Karpas-422 (cell line): ENCODE measurements around the gene CDK14. TPM values are rescaled to one million over a fixed set of nuclear protein-coding genes. Genes with fewer than 3 reads are reported as not detected.

Source experiments
- DNase-seq: peaks from one replicate; pipeline ENCODE4 v3.0.0-alpha.2; 2015
- H2AFZ ChIP-seq: fragments of 200-600 bp; sonication (generic); 2 replicates; pipeline ENCODE4 v1.6.1; 2014; ENCODE audit warnings: antibody characterized with exemption, low read length, mixed read lengths
- H3K27ac ChIP-seq: fragments of 200-600 bp; sonication (generic); 2 replicates; pipeline ENCODE4 v1.5.1; 2014; ENCODE audit warnings: mild to moderate bottlenecking, low read length, moderate library complexity
- H3K27me3 ChIP-seq: fragments of 200-600 bp; sonication (generic); 2 replicates; pipeline ENCODE4 v1.6.1; 2014; ENCODE audit warnings: low read length, mixed read lengths
- H3K36me3 ChIP-seq: fragments of 200-600 bp; sonication (generic); 2 replicates; pipeline ENCODE4 v1.6.1; 2014; ENCODE audit warnings: low read length, mixed read lengths; ENCODE audit not compliant: insufficient read depth
- H3K4me1 ChIP-seq: fragments of 200-600 bp; sonication (generic); 2 replicates; pipeline ENCODE4 v1.6.1; 2014; ENCODE audit warnings: mild to moderate bottlenecking, low read length, mixed read lengths
- H3K4me2 ChIP-seq: fragments of 200-600 bp; sonication (generic); 2 replicates; pipeline ENCODE4 v1.6.1; 2014; ENCODE audit warnings: low read length, low read depth, mild to moderate bottlenecking; ENCODE audit not compliant: poor library complexity, severe bottlenecking
- H3K4me3 ChIP-seq: fragments of 200-600 bp; sonication (generic); 2 replicates; pipeline ENCODE4 v1.5.1; 2014; ENCODE audit warnings: mild to moderate bottlenecking, antibody characterized with exemption, low read length, mixed read lengths
- H3K79me2 ChIP-seq: fragments of 200-600 bp; sonication (generic); 2 replicates; pipeline ENCODE4 v1.6.1; 2014; ENCODE audit warnings: mild to moderate bottlenecking, low read length, mixed read lengths
- H3K9ac ChIP-seq: fragments of 200-600 bp; sonication (generic); 2 replicates; pipeline ENCODE4 v1.6.0; 2014; ENCODE audit warnings: low read length
- H3K9me2 ChIP-seq: fragments of 200-600 bp; sonication (generic), shearing (Covaris generic); replicated peaks from 2 replicates; pipeline ENCODE4 v1.6.0; 2014; ENCODE audit warnings: mild to moderate bottlenecking, low read length, moderate library complexity; ENCODE audit not compliant: insufficient read depth
- H3K9me3 ChIP-seq: fragments of 300-700, 200-600 bp; sonication (generic); 2 replicates; pipeline ENCODE4 v1.6.1; 2014; ENCODE audit warnings: low read length, mixed read lengths
- H4K20me1 ChIP-seq: fragments of 200-600 bp; sonication (generic); 2 replicates; pipeline ENCODE4 v1.6.1; 2014; ENCODE audit warnings: mild to moderate bottlenecking, antibody characterized with exemption, low read length, low read depth; ENCODE audit not compliant: insufficient read depth
- total RNA-seq: library from RNA; depleted of rRNA; stranded (reverse); fragments of >200 nt; shearing (Covaris generic); gene quantifications from 2 replicates; pipeline ENCODE4 v1.2.3, GENCODE V29; 2014; ENCODE audit warnings: low replicate concordance

CDK14 gene
- total RNA-seq, 1 experiment from 2014 or later = 121 TPM

DNA sequence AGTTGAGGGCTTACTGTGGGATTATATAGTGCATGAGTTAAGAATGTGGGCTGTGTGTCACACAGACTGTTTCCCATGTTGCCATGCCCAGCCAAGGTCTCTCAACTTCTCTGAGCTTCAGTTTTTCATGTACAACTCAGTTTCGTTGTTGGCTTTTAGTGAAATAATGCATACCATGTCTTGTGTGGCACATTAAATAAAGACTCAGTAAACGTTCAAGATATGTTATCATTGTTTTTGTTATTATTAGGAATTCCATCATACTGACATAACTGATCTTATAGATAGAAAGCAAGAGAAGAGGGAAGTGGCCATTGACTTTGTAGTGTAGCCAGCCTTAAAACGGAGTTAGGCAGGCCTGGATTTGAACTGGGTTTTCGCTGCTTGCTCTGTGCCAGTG lies 2.9 kb downstream of the CDK14 start:
- H3K27ac ChIP-seq = peak overlapping the region; percentile 72
- no peaks in the 10 kb centered on the region for H3K36me3 ChIP-seq
- peak overlapping the region; percentile 44; the same call in 1 of the 2 replicates for H3K4me3 ChIP-seq
- H3K9me2 ChIP-seq = no peaks in the 10 kb centered on the region
- H4K20me1 ChIP-seq = 0 out of 2 replicates have a peak, but pooled peaks cover 4% of the 10 kb centered on the region
- DNase-seq = no peak
- no peaks in the 10 kb centered on the region for H3K9me3 ChIP-seq
- no peak overlapping the region for H2AFZ ChIP-seq
- peaks cover 63% of the 10 kb centered on the region for H3K4me1 ChIP-seq
- H3K4me2 ChIP-seq = peak overlapping the region; percentile 63
- H3K27me3 ChIP-seq = no peaks in the 10 kb centered on the region
- H3K79me2 ChIP-seq = peaks cover 74% of the 10 kb centered on the region
- H3K9ac ChIP-seq = 0 out of 2 replicates have a peak overlapping the region, but pooled peaks have one; percentile 0

DNA sequence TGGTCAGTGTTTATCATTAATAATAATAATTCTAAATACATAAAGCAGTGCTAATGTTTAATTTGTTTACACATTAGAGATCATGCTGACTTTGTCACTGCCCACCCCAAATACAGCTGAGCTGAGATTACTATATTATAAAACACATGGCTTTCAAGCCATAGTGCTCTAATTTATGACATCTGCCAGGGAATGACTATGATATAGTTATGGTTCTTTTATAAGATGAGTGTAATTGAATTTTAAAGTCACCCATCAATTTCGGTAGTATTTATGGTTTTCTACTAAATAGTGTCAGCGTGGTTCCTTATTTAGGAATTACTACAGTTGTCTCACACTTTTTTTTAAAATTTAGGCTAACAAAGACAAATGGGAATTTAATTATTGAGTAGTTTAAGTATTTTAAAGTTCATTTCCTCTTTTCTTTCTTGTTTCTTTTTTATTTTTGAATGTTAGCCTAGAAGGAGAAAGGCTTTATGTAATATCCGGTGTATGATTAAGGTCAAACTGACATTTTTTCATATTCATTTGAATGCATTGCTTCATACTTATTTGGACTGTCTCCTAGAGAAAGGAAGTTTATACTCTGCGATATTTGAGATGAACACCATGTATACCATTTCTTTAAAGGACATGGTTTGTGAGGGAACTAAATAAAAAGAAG lies 3.9 kb downstream of the CDK14 start:
- Histone ChIP-seq H3K79me2 (peaks cover 84% of the 10 kb centered on the region), H4K20me1 (0 out of 2 replicates have a peak, but pooled peaks cover 4% of the 10 kb centered on the region), H3K36me3 (no peaks in the 10 kb centered on the region), H3K4me1 (peaks cover 71% of the 10 kb centered on the region), H3K9me3 (no peaks in the 10 kb centered on the region), H2AFZ (no peak overlapping the region), H3K27me3 (no peaks in the 10 kb centered on the region), H3K4me3 (peak overlapping the region; percentile 44), H3K4me2 (peak overlapping the region; percentile 63), H3K9me2 (no peaks in the 10 kb centered on the region), H3K27ac (peak overlapping the region; percentile 72), H3K9ac (0 out of 2 replicates have a peak overlapping the region, but pooled peaks have one; percentile 0)
- DNase-seq = peak; percentile 81

DNA sequence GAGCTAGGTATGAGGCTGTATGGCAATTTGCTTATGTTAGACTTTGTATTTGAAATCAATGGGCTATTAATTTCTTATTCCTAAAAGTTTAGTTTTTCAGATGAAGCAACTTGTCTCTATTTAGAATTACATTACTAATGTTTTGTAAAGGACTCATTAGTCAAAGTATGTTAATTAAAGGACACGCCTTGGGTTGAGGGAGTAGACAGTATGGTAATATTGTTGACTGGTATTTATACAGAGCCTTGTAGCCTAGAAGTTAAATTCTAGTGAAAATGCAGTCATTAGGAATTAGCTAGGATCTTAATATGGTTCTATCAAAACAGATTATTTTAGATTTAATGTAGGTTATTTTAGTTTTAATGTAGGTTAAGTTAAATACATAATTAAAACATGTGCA lies 6.2 kb downstream of the CDK14 start:
- 0 out of 2 replicates have a peak, but pooled peaks cover 4% of the 10 kb centered on the region for H4K20me1 ChIP-seq
- peaks cover 99% of the 10 kb centered on the region for H3K79me2 ChIP-seq
- no peak overlapping the region for H3K4me2 ChIP-seq
- H3K36me3 ChIP-seq = no peaks in the 10 kb centered on the region
- no peaks in the 10 kb centered on the region for H3K9me3 ChIP-seq
- H3K9ac ChIP-seq = no peak overlapping the region
- peaks cover 68% of the 10 kb centered on the region for H3K4me1 ChIP-seq
- no peaks in the 10 kb centered on the region for H3K27me3 ChIP-seq
- no peak for DNase-seq
- no peak overlapping the region for H3K4me3 ChIP-seq
- H3K27ac ChIP-seq = no peak overlapping the region
- H2AFZ ChIP-seq = no peak overlapping the region
- no peaks in the 10 kb centered on the region for H3K9me2 ChIP-seq

DNA sequence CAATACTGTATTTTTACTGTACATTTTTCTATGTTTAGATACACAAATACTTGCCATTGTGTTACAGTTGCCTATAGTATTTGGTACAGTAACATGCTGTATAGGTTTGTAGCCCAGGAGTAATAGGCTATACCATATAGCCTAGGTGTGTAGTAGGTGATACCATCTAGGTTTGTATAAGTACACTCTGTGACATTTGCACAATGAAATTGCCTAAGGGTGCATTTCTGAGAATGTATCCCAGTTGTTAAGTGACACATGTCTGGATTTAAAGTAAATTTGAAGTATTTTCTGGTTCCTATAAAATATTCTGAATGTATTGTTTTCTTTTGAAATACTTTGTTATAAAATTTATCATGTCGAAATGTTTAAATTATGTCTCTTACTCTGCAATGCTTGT lies 7.2 kb downstream of the CDK14 start:
- Histone ChIP-seq H3K27ac (no peak overlapping the region), H3K9me2 (no peaks in the 10 kb centered on the region), H3K4me1 (peaks cover 57% of the 10 kb centered on the region), H3K36me3 (no peaks in the 10 kb centered on the region), H3K79me2 (peaks cover 99% of the 10 kb centered on the region), H4K20me1 (0 out of 2 replicates have a peak, but pooled peaks cover 4% of the 10 kb centered on the region), H3K4me2 (no peak overlapping the region), H3K27me3 (no peaks in the 10 kb centered on the region), H3K9ac (no peak overlapping the region), H3K9me3 (no peaks in the 10 kb centered on the region), H2AFZ (no peak overlapping the region), H3K4me3 (no peak overlapping the region)
- DNase-seq = no peak

DNA sequence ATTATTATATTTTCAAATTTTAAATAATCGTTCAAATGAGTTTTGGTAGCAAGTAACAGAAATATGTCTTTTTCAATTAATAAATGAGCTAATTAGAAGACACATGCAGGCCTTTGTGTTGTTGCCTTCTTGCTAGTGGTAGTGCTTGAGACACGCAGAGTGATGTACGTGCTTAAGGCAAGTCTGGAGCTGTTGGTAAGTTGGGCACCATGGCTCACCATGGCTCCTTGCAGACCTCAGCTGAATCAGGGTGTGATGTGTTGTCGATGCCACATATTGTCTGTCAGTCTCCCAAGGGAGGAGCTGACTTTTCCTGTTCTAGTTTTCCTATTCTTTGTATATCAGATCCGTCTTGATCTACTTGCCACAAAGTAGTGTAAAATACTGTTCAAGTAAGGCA lies 8.3 kb downstream of the CDK14 start:
- peaks cover 50% of the 10 kb centered on the region for H3K4me1 ChIP-seq
- no peak overlapping the region for H2AFZ ChIP-seq
- H3K4me3 ChIP-seq = no peak overlapping the region
- no peak for DNase-seq
- H3K9me2 ChIP-seq = no peaks in the 10 kb centered on the region
- H3K27me3 ChIP-seq = no peaks in the 10 kb centered on the region
- H3K27ac ChIP-seq = no peak overlapping the region
- H3K9me3 ChIP-seq = no peaks in the 10 kb centered on the region
- H3K4me2 ChIP-seq = peak overlapping the region; percentile 6
- no peaks in the 10 kb centered on the region for H3K36me3 ChIP-seq
- H3K79me2 ChIP-seq = peaks cover 100% of the 10 kb centered on the region
- H4K20me1 ChIP-seq = 0 out of 2 replicates have a peak, but pooled peaks cover under 1% of the 10 kb centered on the region
- H3K9ac ChIP-seq = no peak overlapping the region

DNA sequence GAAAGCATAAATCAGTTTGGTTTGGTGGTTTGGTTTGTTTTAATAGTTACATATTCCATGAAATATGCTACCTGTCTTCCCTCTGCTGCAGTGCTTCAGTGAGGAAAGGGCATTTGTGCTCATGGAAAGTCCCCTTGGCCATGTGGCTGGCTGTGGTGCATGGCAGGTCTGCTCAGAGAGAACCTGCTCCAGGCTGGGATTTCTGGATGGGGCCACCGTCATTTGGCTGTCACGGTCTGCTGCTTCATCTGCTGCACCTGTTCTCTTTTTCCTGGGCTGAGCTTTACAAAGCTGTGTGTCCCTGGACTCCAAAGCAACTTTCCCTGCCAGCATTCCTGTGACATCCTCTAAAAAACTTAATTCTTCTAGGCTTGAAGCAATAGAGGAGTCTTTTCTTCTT lies 8.9 kb downstream of the CDK14 start:
- Histone ChIP-seq H3K27me3 (no peaks in the 10 kb centered on the region), H3K4me3 (no peak overlapping the region), H3K9ac (no peak overlapping the region), H3K36me3 (no peaks in the 10 kb centered on the region), H3K27ac (no peak overlapping the region), H4K20me1 (no peaks in the 10 kb centered on the region), H3K4me1 (peaks cover 44% of the 10 kb centered on the region), H3K9me3 (no peaks in the 10 kb centered on the region), H2AFZ (no peak overlapping the region), H3K79me2 (peaks cover 100% of the 10 kb centered on the region), H3K9me2 (no peaks in the 10 kb centered on the region), H3K4me2 (no peak overlapping the region)
- no peak for DNase-seq

DNA sequence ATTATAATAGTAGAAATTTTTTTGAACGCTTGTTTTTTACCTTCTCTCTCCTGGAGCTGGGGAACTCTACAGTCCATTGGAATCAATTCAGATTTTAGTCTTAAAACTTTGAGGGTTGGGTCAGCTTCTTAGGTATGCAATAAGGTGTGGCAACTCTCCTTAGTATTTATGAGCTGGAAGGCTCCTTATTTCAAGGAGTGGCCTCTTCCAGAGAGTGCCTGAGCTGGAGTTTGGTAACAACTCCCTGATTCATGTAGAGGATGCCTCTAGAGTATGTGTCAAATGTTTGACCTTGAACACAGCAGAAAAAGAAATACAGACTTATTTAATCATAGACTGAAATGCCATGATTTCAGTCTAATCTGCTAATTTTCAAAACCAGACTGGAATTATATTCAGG lies 11.1 kb downstream of the CDK14 start:
- no peaks in the 10 kb centered on the region for H3K36me3 ChIP-seq
- no peak overlapping the region for H2AFZ ChIP-seq
- no peak overlapping the region for H3K9ac ChIP-seq
- no peak overlapping the region for H3K27ac ChIP-seq
- no peaks in the 10 kb centered on the region for H3K9me3 ChIP-seq
- DNase-seq = no peak
- H3K27me3 ChIP-seq = no peaks in the 10 kb centered on the region
- H3K4me1 ChIP-seq = peaks cover 36% of the 10 kb centered on the region
- no peak overlapping the region for H3K4me3 ChIP-seq
- H3K79me2 ChIP-seq = peaks cover 100% of the 10 kb centered on the region
- no peaks in the 10 kb centered on the region for H4K20me1 ChIP-seq
- H3K4me2 ChIP-seq = no peak overlapping the region
- no peaks in the 10 kb centered on the region for H3K9me2 ChIP-seq

DNA sequence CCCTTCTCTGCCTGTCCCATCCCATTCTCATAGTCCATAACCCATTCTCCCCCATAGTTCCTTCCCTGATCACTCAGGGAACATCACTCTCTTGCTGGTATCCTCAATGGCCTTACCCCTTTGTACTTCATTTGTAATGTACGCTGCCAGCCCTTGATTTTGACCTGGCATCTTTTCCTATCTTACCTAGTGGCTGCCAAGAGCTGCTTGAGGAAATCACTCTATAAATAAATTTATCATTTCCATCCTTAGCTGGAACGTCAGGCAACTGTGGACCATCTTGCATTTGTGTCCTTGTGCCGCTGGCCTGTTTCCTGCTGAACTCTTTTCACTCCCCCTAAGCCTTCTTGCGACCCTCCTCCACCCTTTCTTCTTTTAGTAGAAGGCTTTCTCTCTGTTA lies 14.0 kb downstream of the CDK14 start:
- H3K27me3 ChIP-seq = no peaks in the 10 kb centered on the region
- no peaks in the 10 kb centered on the region for H3K36me3 ChIP-seq
- H3K4me1 ChIP-seq = peaks cover 26% of the 10 kb centered on the region
- no peaks in the 10 kb centered on the region for H3K9me2 ChIP-seq
- H3K9ac ChIP-seq = no peak overlapping the region
- H3K4me3 ChIP-seq = no peak overlapping the region
- H3K79me2 ChIP-seq = peaks cover 93% of the 10 kb centered on the region
- no peaks in the 10 kb centered on the region for H3K9me3 ChIP-seq
- no peak overlapping the region for H3K27ac ChIP-seq
- H4K20me1 ChIP-seq = no peaks in the 10 kb centered on the region
- no peak overlapping the region for H3K4me2 ChIP-seq
- DNase-seq = no peak
- no peak overlapping the region for H2AFZ ChIP-seq
